IPS-NIHi7 (cell line): Measurements from ENCODE around the gene SLC34A1.

ENCODE experiments used
- DNase-seq: peaks from one replicate; pipeline ENCODE4 v3.0.0; 2012; ENCODE audit warnings: mixed read lengths; ENCODE audit errors: extremely low spot score

SLC34A1 gene

DNA sequence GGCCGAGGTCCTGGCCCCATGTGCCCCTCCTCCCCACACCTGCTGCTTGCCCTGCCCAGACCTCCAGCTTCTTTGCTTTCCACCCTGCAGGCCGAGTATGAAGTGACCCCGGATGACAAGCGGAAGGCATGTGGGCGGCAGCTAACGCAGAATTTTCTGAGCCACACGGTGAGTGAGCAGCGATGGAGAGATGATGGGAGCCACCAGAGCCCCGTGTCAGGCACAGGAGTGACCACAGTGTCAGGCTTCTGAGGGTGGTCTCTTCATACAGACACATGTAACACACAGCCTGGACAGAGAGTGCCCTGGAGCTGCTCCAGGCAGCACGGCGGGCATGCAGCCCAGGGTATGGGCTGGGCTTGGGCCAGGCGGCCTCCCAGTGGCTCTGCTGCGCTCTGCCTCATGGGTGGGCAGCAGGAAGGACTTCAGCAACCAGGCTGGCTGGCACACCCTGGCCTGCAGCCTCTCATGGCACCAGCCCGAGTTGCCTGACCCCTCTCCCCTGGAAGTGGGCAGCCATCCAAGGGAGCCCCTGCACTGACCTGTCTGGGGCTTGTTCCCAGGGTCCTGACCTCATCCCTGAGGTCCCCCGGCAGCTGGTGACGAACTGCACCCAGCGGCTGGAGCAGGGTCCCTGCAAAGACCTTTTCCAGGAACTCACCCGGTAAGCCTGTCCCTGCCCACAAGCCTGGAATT is 48.1 kb downstream of the SLC34A1 start:
- no peak for DNase-seq

DNA sequence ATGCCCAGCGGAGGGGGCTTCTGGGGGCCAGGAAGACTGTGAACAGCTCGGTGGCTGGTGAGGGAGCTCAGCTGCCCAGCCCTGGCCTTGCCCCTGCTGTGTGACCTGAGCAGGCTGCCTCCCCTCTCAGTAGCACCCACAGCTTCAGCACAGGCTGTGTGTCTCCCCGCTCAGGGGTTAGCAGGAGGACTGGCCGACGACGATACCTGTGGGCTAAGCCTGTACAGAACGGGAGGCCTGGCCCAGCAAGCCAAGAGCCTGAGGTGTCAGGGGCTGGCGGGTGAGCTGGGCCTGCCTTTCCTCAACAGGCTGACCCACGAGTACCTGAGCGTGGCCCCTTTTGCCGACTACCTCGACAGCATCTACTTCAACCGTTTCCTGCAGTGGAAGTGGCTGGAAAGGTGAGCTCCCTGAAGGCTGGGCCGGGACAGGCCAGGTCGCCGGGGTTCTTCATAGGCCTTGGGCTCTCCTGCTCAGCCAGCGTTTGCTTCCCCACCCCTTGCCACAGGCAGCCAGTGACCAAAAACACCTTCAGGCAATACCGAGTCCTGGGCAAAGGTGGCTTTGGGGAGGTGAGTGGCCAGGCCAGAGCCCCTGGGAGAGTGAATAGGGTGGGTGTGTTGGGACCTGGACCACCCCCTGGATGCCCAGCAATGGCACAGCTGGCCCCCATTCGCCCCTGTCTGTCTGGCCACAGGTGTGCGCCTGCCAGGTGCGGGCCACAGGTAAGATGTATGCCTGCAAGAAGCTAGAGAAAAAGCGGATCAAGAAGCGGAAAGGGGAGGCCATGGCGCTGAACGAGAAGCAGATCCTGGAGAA is 48.8 kb downstream of the SLC34A1 start:
- no peak for DNase-seq

DNA sequence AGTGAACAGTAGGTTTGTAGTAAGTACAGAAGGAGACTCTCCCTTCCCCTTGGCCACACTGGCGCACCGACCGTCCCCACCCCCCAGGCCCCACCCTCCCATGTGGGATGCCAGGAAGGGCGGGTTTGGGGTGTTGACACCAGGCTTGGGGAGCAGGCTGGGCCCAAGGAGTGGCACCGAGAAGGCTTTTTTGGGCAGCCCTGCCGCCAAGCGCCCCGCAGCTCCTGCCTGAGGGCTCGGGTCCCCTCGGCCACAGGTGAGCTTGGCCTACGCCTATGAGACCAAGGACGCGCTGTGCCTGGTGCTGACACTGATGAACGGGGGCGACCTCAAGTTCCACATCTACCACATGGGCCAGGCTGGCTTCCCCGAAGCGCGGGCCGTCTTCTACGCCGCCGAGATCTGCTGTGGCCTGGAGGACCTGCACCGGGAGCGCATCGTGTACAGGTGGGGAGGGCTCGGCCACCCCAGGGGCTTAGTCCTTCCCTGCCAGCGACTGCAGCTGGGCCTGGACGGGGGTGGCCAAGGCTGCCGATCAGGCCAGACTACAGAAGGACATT is 49.5 kb downstream of the SLC34A1 start:
- DNase-seq: no peak

DNA sequence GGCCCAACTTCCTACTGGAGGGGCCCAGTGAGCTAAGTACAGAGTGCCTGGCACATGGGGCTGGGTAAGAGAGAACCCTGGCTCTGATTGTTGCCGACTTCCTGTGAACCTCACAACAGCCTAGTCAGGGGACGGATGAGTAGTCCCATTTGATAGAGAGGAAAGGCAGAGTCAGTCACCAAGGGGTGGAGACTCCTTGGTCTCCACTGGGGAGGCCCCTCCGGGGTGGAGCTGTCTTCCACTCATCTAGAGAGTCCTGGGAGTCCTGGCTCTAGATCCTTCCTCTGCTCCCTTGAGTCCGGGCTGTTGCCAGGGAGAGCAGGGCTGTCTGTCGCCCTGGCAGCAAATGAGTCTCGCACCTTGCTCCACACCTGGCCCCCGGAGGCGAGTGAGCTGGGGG is 50.2 kb downstream of the SLC34A1 start:
- no peak for DNase-seq

DNA sequence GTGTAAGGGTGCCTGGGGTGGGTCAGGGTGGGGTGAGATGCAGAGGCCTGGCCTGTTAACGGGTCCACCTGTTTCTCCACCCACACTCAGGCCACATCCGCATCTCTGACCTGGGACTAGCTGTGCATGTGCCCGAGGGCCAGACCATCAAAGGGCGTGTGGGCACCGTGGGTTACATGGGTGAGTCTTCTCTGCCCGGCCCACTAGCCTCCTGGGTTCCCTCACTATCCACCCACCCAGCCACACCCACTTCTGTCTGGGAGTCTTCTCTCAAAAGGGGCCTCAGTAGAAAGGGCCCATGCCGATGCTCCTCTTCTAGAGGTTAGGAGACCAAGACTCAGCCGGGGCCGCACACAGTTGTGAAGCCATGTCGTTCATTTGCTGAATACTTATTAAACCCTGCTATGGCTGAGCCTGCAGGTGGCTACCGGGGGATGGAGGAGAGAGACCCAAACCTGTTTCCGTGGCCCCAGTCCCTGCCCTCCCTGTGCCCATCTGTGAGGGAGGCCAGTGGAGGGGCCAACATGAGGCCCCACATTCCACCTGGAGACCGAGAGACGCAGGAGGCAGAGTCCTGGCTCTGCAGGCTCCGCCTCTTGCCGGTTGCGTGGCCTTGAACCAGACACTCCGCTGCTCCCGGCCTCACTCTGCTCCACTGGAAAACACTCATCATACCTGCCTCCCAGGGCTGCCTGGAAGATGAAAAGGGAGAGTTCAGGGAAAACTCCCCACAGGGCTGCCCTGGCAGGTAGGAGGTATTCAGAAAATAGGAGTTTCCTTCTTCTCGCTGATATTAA is 50.9 kb downstream of the SLC34A1 start:
- no peak for DNase-seq

DNA sequence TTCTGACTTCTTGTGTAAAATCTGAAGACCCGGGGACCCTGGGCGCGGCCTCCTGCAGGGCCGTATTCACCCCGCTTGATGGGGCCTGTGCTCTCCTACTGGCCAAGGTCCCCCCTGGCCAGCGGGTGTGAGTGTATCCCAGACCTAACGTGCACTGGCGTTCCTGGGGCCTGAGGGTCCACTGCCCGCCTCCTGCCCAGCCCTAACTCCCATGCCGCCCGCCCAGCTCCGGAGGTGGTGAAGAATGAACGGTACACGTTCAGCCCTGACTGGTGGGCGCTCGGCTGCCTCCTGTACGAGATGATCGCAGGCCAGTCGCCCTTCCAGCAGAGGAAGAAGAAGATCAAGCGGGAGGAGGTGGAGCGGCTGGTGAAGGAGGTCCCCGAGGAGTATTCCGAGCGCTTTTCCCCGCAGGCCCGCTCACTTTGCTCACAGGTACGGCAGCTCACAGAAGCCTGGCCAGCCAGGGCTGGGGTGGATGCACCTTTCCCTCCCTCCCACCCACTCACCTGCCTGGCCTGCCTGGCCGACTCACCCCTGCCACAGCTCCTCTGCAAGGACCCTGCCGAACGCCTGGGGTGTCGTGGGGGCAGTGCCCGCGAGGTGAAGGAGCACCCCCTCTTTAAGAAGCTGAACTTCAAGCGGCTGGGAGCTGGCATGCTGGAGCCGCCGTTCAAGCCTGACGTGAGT is 51.8 kb downstream of the SLC34A1 start:
- DNase-seq: no peak

DNA sequence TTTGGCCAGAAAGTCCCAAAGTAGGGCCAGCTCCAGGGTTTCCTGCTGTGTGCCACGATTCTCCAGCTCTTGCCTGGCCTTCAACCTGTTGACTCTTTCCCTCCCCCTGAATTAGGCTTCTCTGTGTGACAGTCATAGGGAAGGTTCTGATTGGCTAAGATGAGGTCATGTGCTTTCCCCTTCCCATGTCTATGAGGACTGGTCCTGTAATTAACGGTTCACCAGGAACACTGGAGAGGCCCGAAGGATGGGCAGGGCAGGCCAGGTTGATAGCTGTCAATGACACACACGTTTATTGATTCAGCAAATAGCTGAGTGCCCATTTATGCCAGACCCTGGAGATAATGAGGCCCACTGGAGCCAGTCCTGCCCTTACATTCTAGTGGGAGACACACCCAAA is 53.4 kb downstream of the SLC34A1 start:
- DNase-seq: no peak

DNA sequence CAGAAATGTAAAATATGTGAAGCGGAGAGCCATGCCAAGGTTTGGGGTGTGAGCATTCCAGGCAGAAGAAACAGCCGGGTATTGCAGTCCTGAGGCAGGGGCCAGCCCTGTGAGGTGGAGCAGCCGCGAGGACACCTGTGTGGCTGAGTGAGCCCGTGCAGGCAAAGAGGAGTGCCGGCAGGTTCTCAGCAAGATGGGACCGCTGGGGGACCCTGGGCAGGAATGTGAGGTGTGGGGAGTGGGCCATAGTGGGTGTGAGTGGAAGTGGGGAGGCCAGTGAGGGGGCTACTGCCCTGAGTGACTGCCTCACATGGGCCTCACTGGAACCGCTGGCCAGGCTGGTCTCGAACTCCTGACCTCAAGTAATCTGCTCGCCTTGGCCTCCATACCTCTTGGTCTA is 54.2 kb downstream of the SLC34A1 start:
- no peak for DNase-seq

DNA sequence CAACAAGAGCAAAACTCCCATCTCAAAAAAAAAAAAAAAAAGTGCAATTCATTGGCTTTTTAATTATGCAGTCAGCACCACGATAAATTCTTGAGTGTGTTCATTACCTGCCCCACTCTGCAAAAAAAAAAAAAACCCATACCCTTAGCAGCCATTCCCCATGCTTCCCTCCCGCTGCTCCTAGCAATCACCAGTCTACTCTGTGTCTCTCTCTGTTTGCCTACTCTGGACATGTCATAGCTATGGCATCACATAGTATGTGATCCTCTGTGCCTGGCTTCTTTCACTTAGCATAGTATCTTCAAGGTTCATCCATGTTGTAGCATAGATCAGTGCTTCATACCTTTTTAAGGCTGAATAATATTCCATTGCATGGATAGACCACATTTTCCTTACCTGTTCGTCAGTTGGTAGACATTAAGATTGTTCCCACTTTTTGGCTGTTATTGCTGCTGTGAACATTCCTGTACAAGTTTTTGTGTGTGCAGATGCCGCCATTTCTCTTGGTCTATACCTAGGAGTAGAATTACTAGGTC is 55.4 kb downstream of the SLC34A1 start:
- DNase-seq: no peak

DNA sequence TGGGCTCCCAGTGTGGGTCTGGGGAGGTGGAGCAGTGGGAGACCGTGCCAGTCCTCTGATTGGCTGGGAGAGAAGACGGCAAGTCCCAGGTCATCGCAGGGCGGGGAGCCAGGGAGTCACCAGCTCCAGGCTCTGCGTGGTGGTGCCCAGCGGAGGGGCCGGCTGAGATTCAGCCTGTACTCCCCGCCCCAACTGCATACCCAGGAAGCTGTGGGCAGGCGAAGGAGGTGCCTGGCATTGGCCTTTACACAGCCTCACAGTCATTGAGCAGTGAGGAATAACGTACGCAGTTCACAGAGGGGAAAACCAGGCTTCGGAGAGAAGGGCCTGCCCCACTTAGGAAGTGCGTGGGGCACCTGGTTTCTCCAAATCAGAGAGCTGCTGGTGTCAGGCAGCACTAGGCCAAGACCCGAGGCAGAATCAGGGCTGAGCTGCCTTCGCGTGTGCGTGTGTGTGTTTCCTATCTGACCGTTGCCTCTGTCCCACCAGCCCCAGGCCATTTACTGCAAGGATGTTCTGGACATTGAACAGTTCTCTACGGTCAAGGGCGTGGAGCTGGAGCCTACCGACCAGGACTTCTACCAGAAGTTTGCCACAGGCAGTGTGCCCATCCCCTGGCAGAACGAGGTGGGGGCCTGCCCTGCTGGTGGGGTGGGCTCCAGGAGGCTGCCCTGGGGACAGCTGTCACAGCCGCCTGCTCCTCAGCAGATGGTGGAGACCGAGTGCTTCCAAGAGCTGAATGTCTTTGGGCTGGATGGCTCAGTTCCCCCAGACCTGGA is 56.2 kb downstream of the SLC34A1 start:
- no peak for DNase-seq

DNA sequence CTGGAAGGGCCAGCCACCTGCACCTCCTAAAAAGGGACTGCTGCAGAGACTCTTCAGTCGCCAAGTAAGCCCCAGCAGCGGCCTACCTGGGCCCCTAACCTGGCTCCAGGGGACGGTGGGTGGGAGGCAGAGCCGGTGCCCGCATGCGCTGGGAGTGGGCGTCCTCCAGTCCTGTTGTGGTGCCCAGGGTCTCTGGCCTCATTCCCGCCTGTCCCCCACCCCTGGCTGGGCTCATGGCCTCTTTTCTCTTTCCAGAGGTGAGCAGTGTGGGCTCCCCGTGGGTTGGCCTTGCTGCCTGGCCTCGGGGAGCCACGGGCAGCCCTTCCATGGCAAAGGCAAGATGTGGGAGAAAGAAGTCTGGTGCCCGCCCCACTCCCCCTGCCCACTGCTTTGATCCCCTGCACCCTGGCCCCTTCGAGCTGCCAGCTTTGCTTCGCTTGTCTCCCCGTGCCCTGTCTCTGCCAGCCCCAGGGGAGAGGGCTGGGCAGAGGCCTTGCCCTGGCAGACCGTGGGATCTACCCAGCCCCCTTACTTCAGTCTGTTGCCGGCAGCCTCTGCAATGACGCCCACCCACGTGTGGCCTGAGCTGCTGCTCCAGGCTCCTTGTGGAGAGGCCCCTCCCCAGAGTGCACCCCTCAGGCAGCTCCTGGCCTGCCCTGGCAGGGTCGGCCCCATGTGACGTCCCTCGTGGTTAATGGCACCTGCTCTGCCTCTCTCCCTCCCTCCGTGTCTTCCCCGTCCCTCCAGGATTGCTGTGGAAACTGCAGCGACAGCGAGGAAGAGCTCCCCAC is 57.0 kb downstream of the SLC34A1 start:
- no peak for DNase-seq

DNA sequence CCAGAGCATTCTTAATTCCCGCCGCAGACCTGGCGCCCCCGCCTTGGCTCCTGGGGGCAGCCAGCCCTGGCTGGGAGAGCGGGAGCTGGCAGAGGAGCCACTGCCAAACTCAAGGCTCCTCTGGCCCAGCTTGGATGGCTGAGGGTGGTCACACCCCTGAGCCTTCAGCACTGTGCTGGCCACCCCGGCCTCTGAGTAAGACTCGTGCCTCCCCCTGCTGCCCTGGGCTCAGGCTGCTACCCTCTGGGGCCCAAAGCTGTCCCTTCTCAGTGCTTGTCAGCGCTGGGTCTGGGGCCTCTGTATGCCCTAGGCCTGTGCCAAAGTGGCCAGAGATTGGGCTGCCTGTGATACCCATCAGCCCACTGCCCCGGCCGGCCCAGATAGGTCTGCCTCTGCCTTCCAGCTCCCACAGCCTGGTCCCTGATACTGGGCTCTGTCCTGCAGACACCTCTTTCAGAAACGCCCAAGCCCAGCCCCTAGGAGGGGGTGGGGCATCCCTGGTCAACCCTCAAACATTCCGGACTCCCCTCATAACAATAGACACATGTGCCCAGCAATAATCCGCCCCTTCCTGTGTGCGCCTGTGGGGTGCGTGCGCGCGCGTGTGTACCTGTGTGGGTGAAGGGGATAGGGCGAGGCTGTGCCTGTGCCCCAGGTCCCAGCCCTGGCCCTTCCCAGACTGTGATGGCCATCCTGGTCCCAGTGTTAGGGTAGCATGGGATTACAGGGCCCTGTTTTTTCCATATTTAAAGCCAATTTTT is 58.0 kb downstream of the SLC34A1 start:
- no peak for DNase-seq

DNA sequence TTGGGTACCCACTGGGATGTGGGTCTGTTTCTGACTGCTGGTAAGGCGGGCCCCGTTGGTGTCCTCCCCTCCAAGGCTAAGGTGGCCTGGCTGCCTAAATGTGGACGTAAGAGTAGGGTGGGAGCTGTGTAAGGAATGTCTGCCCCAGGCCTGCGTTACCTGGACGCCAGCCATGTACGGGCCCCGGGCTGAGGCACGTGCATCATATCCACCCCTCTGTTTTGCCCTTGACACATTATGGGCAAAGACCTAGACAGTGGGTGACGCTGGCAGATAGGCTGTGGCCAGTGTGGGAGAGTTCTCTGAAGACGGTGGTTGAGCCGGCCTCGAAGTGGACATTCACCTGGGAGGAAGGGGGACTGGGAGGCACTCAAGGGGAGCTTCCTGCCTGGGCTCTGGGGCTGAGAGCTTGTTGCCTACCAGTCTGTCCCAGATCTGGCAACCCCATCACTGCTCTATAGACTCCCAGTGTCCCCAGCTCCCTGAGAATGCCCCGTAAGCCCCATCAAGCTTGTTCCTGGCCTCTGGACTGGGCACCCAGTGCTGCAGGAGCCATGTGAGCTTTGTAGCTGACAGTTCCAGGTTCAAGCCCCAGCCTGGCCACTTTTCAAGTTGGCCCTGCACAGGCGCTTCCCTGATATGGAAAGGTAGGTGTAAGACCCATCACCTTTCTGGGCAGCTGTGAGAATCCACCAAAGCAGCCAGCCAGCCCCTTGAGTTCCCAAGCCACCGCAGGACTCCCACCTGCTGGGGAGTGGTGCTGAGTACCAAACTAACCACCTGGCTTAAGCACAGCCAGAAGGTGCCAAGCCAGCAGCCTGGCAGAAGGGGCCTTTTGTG is 59.1 kb downstream of the SLC34A1 start:
- DNase-seq: no peak

DNA sequence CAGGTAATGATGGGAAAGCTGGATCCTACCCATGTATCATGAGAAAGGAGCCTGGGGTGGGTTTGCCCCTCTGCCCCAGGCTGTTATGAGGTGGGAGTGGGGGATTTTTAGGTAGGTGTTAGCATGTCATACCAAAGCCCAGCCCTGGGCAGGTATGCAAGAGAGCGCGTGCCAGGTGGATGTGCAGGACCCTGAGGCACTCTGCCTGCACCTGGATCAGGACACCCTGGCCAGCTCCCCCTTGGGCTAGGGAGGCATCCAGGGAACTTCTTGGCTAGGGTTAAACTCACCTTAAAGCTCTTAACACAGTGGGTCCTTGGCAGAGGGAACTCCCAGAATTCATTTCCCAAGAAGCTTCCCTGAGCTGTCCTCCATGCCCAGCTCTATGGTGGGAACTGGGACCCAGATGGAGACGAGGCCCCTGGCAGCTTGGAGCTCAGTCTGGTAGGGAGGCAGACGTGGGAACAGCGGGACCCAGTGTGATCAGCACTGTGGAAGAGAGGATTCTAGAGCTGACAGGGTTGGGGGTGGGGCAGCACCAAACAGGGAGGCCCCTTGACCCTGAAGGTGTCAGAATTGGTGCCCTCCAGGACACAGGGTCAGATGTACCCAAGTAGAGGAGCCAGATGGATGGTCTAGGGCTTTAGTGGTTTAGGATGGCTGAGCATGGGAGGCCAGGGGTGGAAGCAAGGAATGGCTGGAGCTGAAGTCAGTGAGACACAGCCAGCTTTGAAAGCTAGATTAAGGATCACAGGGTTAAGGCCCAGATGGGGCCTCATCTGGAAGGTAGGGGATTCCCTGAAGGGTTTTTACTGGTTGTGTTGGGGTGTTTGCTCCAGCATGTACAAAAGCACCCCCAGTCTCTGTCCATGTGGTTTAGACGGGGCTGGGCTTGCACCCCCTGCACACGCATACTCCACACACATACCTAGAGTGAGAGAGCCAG is 60.1 kb downstream of the SLC34A1 start:
- no peak for DNase-seq

DNA sequence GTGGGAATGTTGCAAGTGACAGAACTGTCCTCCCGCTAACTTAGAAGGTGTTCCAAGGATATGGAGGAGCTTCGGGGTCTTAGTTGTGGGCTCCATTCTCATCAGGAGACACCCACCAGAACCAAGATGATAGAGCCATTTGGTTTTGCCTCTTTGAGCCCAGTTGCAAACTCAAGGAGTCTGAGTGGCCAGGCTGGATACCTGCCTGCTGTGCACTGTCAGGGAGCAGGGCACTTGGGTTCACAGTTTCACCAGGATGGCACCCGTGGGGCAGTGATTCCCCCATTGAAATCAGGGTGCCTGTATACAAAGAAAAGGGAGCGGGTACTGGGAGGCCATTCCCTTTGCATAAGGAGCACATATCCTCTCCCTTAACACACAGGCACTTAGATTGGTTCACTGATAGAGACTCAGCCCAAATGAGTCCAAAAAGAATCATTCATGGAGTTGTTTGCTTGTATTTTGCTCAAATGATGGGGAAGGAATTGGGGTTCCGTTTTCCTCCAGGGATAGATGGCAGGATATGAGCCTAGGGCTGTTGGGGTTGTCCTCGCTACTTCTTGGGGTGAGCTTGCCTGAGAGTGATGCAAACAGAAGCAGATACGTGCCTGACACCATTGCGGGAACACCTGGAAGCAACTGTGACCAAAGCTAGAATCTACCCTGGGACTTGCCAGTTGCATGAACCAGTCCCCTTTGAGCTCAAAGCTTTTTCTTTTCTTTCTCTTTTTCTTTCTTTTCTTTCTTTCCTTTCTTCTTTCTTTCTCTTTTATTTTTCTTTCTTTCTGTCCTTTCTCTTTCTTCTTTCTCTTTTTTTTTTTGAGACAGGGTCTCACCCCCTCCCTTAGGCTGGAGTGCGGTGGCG is 61.0 kb downstream of the SLC34A1 start:
- no peak for DNase-seq

DNA sequence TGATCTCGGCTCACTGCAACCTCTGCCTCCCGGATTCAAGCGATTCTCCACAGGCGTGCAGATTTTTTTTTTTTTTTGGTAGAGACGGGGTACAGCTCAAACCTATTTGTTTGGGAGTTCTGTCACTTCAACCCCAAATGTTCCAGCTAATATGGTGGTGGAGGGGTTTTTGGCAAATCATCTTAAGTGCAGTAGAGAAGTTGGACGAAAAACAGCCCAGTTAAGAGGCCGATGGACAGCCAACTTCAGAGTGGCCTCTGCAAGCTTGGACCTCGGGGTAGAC is 61.6 kb downstream of the SLC34A1 start:
- no peak for DNase-seq
